Endothelial cell of umbilical vein (primary cell): ENCODE measurements around the gene TMTC1. TPM values are rescaled to one million over a fixed set of nuclear protein-coding genes. Genes with fewer than 3 reads are reported as not detected.

ENCODE experiments used
- BruUV-seq: library from RNA; stranded (reverse); fragments of 400-500 nt; replicated peaks from 2 replicates; lab custom pipeline; 2021; lab: Mats Ljungman, UMichigan
- CTCF ChIA-PET: fragments of 300-600, 350-600 bp; sonication (Branson Sonifier 250); formaldehyde crosslinking; loops from one replicate; lab custom pipeline; 2021; ENCODE audit warnings: antibody characterized with exemption, inconsistent platforms; lab: Charles Lee
- POLR2A ChIA-PET: fragments of 300-600, 350-600 bp; sonication (Branson Sonifier 250); formaldehyde crosslinking; loops from one replicate; lab custom pipeline; 2021; ENCODE audit warnings: antibody characterized with exemption, inconsistent platforms; lab: Charles Lee
- DNase-seq: peaks from one replicate; pipeline ENCODE4 v3.0.0-alpha.2; 2011; ENCODE audit warnings: low read depth, low spot score
- FAIRE-seq: peaks from 2 replicates; lab custom pipeline; 2011; peaks lifted over from hg19 to GRCh38; lab: Jason Lieb, UNC
- H2AFZ ChIP-seq: 2 replicates; pipeline ENCODE4 v1.6.0; 2012; ENCODE audit warnings: low read depth, low read length, control low read depth, inconsistent platforms
- H3K27ac ChIP-seq: 2 replicates; pipeline ENCODE4 v1.5.1; 2011; ENCODE audit warnings: low read depth, mild to moderate bottlenecking, control low read depth, low read length, moderate library complexity; ENCODE audit not compliant: insufficient read depth
- H3K27me3 ChIP-seq, 2 experiments: 2 replicates each; pipeline versions ENCODE4 v1.6.0 to v1.6.1; 2011; ENCODE audit warnings: low read length in 2 of 2, mixed read lengths in 1 of 2; ENCODE audit not compliant: control insufficient read depth in 2 of 2, insufficient read depth in 2 of 2
- H3K36me3 ChIP-seq, 2 experiments: 2 replicates in 1 of 2; 3 replicates in 1 of 2; pipeline ENCODE4 v1.5.1; 2011; ENCODE audit warnings: low read length in 2 of 2, mild to moderate bottlenecking in 1 of 2, moderate library complexity in 1 of 2; ENCODE audit not compliant: control insufficient read depth in 2 of 2, insufficient read depth in 2 of 2; ENCODE audit errors: extremely low read depth in 1 of 2
- H3K4me1 ChIP-seq: 3 replicates; pipeline ENCODE4 v1.5.1; 2011; ENCODE audit warnings: mild to moderate bottlenecking, low read length; ENCODE audit not compliant: control insufficient read depth, insufficient read depth; ENCODE audit errors: extremely low read depth
- H3K4me2 ChIP-seq: 2 replicates; pipeline ENCODE4 v1.6.1; 2011; ENCODE audit warnings: low read length, control low read depth, mixed read lengths; ENCODE audit not compliant: insufficient read depth
- H3K4me3 ChIP-seq, 3 experiments: fragments of 200-600 bp in 1 of 3; sonication (generic), shearing (Covaris generic) in 1 of 3; replicated peaks in 1 of 3; 2 replicates each; pipeline ENCODE4 v1.5.1; 2011 to 2016; ENCODE audit warnings: control low read depth in 3 of 3, low read length in 3 of 3, mild to moderate bottlenecking in 2 of 3, inconsistent platforms in 1 of 3, low read depth in 1 of 3, moderate library complexity in 1 of 3; ENCODE audit not compliant: insufficient read depth in 1 of 3
- H3K79me2 ChIP-seq: 2 replicates; pipeline ENCODE4 v1.6.0; 2012; ENCODE audit warnings: low read length, inconsistent platforms; ENCODE audit not compliant: control insufficient read depth, insufficient read depth
- H3K9ac ChIP-seq: replicated peaks from 2 replicates; pipeline ENCODE3; 2011; ENCODE audit warnings: low read length, control low read depth; ENCODE audit not compliant: insufficient read depth; ENCODE audit errors: extremely low read depth
- H3K9me1 ChIP-seq: replicated peaks from 3 replicates; pipeline ENCODE4 v1.6.0; 2011; ENCODE audit warnings: mild to moderate bottlenecking, low read length; ENCODE audit not compliant: control insufficient read depth, insufficient read depth; ENCODE audit errors: extremely low read depth
- H3K9me3 ChIP-seq: replicated peaks from 2 replicates; pipeline ENCODE4 v1.5.1; 2012; ENCODE audit warnings: low read length, inconsistent platforms; ENCODE audit not compliant: control insufficient read depth, insufficient read depth
- H4K20me1 ChIP-seq: replicated peaks from 2 replicates; pipeline ENCODE3; 2011; ENCODE audit warnings: mild to moderate bottlenecking, low read length; ENCODE audit not compliant: control insufficient read depth, insufficient read depth; ENCODE audit errors: extremely low read depth
- CTCF ChIP-seq, 2 donors: IDR thresholded peaks; 1 replicate in 1 of 2; 2 replicates in 1 of 2; pipeline ENCODE4 v1.5.1; 2011; ENCODE audit warnings: low read length in 2 of 2, mild to moderate bottlenecking in 2 of 2, moderate library complexity in 2 of 2, control low read depth in 1 of 2, inconsistent platforms in 1 of 2, low read depth in 1 of 2; ENCODE audit not compliant: insufficient read depth in 1 of 2; ENCODE audit errors: extremely low read depth in 1 of 2
- EZH2 ChIP-seq: IDR thresholded peaks from 2 replicates; pipeline ENCODE4 v1.6.1; 2012; ENCODE audit warnings: borderline replicate concordance, low read depth, mild to moderate bottlenecking, moderate library complexity, low read length, inconsistent platforms; ENCODE audit not compliant: severe bottlenecking
- FOS ChIP-seq: IDR thresholded peaks from 2 replicates; pipeline ENCODE4 v1.6.1; 2011; ENCODE audit warnings: mild to moderate bottlenecking, low read length, moderate library complexity, borderline replicate concordance; ENCODE audit not compliant: insufficient read depth
- JUN ChIP-seq: IDR thresholded peaks from 2 replicates; pipeline ENCODE4 v1.6.1; 2011; ENCODE audit warnings: borderline replicate concordance, low read depth; ENCODE audit not compliant: insufficient read length, insufficient read depth
- MAX ChIP-seq: IDR thresholded peaks from 2 replicates; pipeline ENCODE4 v1.6.1; 2011; ENCODE audit not compliant: insufficient read depth, insufficient read length
- MYC ChIP-seq: IDR thresholded peaks from one replicate; pipeline ENCODE4 v1.6.1; 2011; ENCODE audit warnings: mild to moderate bottlenecking, low read depth, low read length
- dilution Hi-C: fragments of 300-500 bp; cut with MboI; formaldehyde crosslinking; loops from one replicate; pipeline ENCODE4 v1.15.0; 2019; ENCODE audit warnings: low sequenced_read_pairs; ENCODE audit not compliant: extremely low pct_ligation_motif_present
- intact Hi-C: fragments of 100-400 bp; cut with micrococcal nuclease; formaldehyde crosslinking; loops from one replicate; pipeline ENCODE4 v1.10.0; 2022
- polyA plus RNA-seq, 4 experiments: library from polyadenylated mRNA; depleted of rRNA in 3 of 4; stranded (reverse) in 3 of 4; unstranded in 1 of 4; fragments of >200 nt; gene quantifications; 2 replicates each; pipeline versions ENCODE4 v1.2.1 to v1.2.3, GENCODE V29; 2011 to 2012; ENCODE audit warnings: missing spikeins in 1 of 4
- total RNA-seq: library from RNA; stranded (reverse); gene quantifications from 2 replicates; pipeline ENCODE4 v1.2.3, GENCODE V29; 2021

Gene TMTC1
- total and polyA plus RNA-seq, 2 donors (not counting 3 experiments of a cell fraction or from before 2014, with no cell fraction given), result 5.4 to 5.9 TPM

GRCh38 chr12:29702222-29702621 lies 81.5 kb downstream of the TMTC1 start:
- H3K4me3 ChIP-seq, result no peak overlapping the region
- FAIRE-seq (no peak), DNase-seq (no peak)
- H3K4me1 ChIP-seq, result no peaks in the 10 kb centered on the region
- H3K36me3 ChIP-seq, result no peaks in the 10 kb centered on the region
- no peaks in the 10 kb centered on the region for H3K9me1 ChIP-seq
- intact Hi-C loops (no loop called here), dilution Hi-C loops (no loop called here)
- H2AFZ ChIP-seq, result no peak overlapping the region
- H4K20me1 ChIP-seq, result no peaks in the 10 kb centered on the region
- H3K9me3 ChIP-seq, result no peaks in the 10 kb centered on the region
- no peaks in the 10 kb centered on the region for H3K27me3 ChIP-seq
- ChIA-PET CTCF (no interaction called here), POLR2A (no interaction called here)
- TF ChIP-seq EZH2 (no peak), CTCF (IDR thresholded peaks at IDR 0.05; ENCODE audit: extremely low read depth in 1 of 2, insufficient read depth in 1 of 2, low read depth in 1 of 2, low read length in 2 of 2) (no peak), MYC (no peak), FOS (no peak), JUN (no peak), MAX (no peak)
- no peak overlapping the region for H3K27ac ChIP-seq
- no TSS peak for BruUV-seq
- no peaks in the 10 kb centered on the region for H3K79me2 ChIP-seq
- no peak overlapping the region for H3K4me2 ChIP-seq
- no peak overlapping the region for H3K9ac ChIP-seq
